Retina (tissue), 1 donor: ENCODE data around the gene POLR2F.
A peak's percentile ranks its signal among the peaks of the same experiment; 100 is the strongest.

Experiments
- DNase-seq: peaks from one replicate; pipeline ENCODE4 v3.0.0-alpha.2; 2016

POLR2F gene

GRCh38 chr22:37953437-37954179 is at the start of gene POLR2F, which contains the start of gene C22orf23:
Gene POLR2F, plus strand, starts transcription at chr22:37953699. Its CDS starts 89 bp downstream, at chr22:37953788.
Gene C22orf23, minus strand, starts transcription at chr22:37953601. Its CDS starts 452 bp downstream, at chr22:37953149.
- DNase-seq = peak; percentile 95

- DNase-seq = peak; percentile 38
These were observed 48.6 kb upstream of the POLR2F start for GRCh38 chr22:37904572-37905533.

GRCh38 chr22:37905534-37906363 is 47.8 kb upstream of the POLR2F start, which contains the start of gene MICALL1:
Gene MICALL1, plus strand, starts transcription at chr22:37906297. Its CDS starts 126 bp downstream, at chr22:37906423.
- DNase-seq = peak; percentile 63

- no peak for DNase-seq
These were observed 47.0 kb upstream of the POLR2F start for GRCh38 chr22:37906364-37907008.

- no peak for DNase-seq
These were observed 46.2 kb upstream of the POLR2F start for GRCh38 chr22:37907036-37907954.

GRCh38 chr22:37909766-37910165 is 43.7 kb upstream of the POLR2F start:
- DNase-seq = no peak

GRCh38 chr22:37910890-37911672 is 42.4 kb upstream of the POLR2F start:
- no peak for DNase-seq

GRCh38 chr22:37911697-37912096 is 41.8 kb upstream of the POLR2F start:
- DNase-seq = no peak

- no peak for DNase-seq
These were observed 41.3 kb upstream of the POLR2F start for GRCh38 chr22:37912171-37912570.

- DNase-seq = no peak
These were observed 40.2 kb upstream of the POLR2F start for GRCh38 chr22:37913233-37913721.

GRCh38 chr22:37916311-37916710 is 37.2 kb upstream of the POLR2F start:
- no peak for DNase-seq

- no peak for DNase-seq
These were observed 35.5 kb upstream of the POLR2F start for GRCh38 chr22:37917874-37918548.

GRCh38 chr22:37918580-37919270 is 34.8 kb upstream of the POLR2F start:
- no peak for DNase-seq

GRCh38 chr22:37920126-37920525 is 33.4 kb upstream of the POLR2F start:
- no peak for DNase-seq

GRCh38 chr22:37922191-37922590 is 31.3 kb upstream of the POLR2F start:
- DNase-seq = no peak

- no peak for DNase-seq
These were observed 29.6 kb upstream of the POLR2F start for GRCh38 chr22:37923927-37924326.

GRCh38 chr22:37924386-37925065 is 29.0 kb upstream of the POLR2F start:
- no peak for DNase-seq

GRCh38 chr22:37925330-37925729 is 28.2 kb upstream of the POLR2F start:
- no peak for DNase-seq
